ENCODE measurements around the gene MIAT. TPM values are rescaled to one million over a fixed set of nuclear protein-coding genes. Genes with fewer than 3 reads are reported as not detected.

MIAT gene
- total and polyA plus RNA-seq, 9 of the 15 experiments (the other 6 are each of a cell fraction or from before 2014, with no cell fraction given): 0.03 to 0.93 (median 0.34) TPM

GRCh38 chr22:26629988-26630761 is 27.2 kb upstream of the MIAT start (continued):
- TF ChIP-seq RERE (CRISPR knock-in tag; IDR thresholded peaks at IDR 0.05; ENCODE audit: borderline replicate concordance) (no peak), MAFK (IDR thresholded peaks at IDR 0.05; ENCODE audit: low read length) (peak; percentile 77), ZNF384 (IDR thresholded peaks at IDR 0.05; ENCODE audit: low read depth, low read length) (no peak), CBFA2T3 (IDR thresholded peaks at IDR 0.05) (0 out of 2 replicates have a peak, but pooled peaks have one; percentile 12), TAF15 (IDR thresholded peaks at IDR 0.05; ENCODE audit: low read depth, low read length) (no peak), EHMT2 (IDR thresholded peaks at IDR 0.05) (no peak), ZNF121 (CRISPR knock-in tag; conservative IDR thresholded peaks at IDR 0.05) (no peak), ZNF217 (CRISPR knock-in tag; IDR thresholded peaks at IDR 0.05) (no peak), CEBPG (CRISPR knock-in tag; IDR thresholded peaks at IDR 0.05) (no peak), CEBPG (tag; conservative IDR thresholded peaks at IDR 0.05 in 1 of 2, IDR thresholded peaks at IDR 0.05 in 1 of 2) (no peak), DPF2 (IDR thresholded peaks at IDR 0.05) (no peak), DIDO1 (tag; IDR thresholded peaks at IDR 0.05; ENCODE audit: low read depth) (no peak), SNRNP70 (optimal IDR thresholded peaks at IDR 0.05; ENCODE audit: low read depth, low read length) (no peak), POLR3G (IDR thresholded peaks at IDR 0.05; ENCODE audit: extremely low read depth, insufficient read length, insufficient replicate concordance) (no peak), RFX1 (IDR thresholded peaks at IDR 0.05) (no peak), NCOA4 (IDR thresholded peaks at IDR 0.05; ENCODE audit: partially characterized antibody) (no peak), DMBX1 (CRISPR knock-in tag; IDR thresholded peaks at IDR 0.05; ENCODE audit: borderline replicate concordance) (peak; percentile 68), HMBOX1 (IDR thresholded peaks at IDR 0.05) (no peak)
- TF ChIP-seq, protein P1, sequence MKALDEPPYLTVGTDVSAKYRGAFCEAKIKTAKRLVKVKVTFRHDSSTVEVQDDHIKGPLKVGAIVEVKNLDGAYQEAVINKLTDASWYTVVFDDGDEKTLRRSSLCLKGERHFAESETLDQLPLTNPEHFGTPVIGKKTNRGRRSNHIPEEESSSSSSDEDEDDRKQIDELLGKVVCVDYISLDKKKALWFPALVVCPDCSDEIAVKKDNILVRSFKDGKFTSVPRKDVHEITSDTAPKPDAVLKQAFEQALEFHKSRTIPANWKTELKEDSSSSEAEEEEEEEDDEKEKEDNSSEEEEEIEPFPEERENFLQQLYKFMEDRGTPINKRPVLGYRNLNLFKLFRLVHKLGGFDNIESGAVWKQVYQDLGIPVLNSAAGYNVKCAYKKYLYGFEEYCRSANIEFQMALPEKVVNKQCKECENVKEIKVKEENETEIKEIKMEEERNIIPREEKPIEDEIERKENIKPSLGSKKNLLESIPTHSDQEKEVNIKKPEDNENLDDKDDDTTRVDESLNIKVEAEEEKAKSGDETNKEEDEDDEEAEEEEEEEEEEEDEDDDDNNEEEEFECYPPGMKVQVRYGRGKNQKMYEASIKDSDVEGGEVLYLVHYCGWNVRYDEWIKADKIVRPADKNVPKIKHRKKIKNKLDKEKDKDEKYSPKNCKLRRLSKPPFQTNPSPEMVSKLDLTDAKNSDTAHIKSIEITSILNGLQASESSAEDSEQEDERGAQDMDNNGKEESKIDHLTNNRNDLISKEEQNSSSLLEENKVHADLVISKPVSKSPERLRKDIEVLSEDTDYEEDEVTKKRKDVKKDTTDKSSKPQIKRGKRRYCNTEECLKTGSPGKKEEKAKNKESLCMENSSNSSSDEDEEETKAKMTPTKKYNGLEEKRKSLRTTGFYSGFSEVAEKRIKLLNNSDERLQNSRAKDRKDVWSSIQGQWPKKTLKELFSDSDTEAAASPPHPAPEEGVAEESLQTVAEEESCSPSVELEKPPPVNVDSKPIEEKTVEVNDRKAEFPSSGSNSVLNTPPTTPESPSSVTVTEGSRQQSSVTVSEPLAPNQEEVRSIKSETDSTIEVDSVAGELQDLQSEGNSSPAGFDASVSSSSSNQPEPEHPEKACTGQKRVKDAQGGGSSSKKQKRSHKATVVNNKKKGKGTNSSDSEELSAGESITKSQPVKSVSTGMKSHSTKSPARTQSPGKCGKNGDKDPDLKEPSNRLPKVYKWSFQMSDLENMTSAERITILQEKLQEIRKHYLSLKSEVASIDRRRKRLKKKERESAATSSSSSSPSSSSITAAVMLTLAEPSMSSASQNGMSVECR (CRISPR knock-in tag; IDR thresholded peaks at IDR 0.05): no peak
